Endometrium (tissue), 2 donors: ENCODE results near the gene SLC17A1.

ENCODE experiments used
- FAIRE-seq: peaks from 2 replicates; lab custom pipeline; 2012; peaks lifted over from hg19 to GRCh38; lab: Jason Lieb, UNC
- donor health status: control.
- donor health status: control.

SLC17A1 gene

DNA sequence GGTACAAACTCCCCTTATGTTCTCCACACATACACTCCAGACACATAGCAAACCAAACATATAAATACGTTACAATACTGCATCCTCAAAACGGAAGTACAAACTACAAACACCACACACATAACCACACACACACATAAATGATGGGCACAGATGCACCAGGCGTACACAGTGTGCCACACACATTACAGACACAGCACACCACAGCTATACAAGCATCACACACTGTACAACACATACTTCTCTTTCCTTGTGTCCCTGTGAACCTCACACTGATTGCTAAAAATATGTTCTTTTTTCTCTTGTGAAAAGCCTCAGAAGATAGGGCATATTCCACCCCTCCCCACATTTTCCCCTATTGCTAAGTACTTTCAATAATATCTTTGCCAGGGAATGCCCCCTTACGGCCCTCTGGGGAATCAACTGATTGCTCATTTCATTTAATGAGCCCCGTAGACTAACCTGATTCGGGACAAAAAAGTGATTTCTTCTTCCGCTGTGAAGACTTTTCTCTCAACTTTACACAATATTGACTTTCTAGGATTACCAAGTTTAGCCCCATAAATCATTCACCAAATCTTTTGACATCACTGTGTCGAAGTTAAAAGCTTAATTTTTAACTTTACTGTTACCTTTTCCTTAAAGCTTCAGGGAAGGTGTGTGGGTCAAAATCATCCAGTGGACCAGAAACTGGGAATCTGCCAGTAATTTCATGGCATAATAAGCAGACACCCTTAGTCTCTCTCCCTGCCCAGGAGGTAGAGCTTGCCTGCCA is at the start of gene SLC17A1:
TSS of gene SLC17A1 (minus strand) at position 521 of the 775 bp plus-strand sequence. CDS start 1,495 bp downstream, outside the sequence.
- no peak for FAIRE-seq

DNA sequence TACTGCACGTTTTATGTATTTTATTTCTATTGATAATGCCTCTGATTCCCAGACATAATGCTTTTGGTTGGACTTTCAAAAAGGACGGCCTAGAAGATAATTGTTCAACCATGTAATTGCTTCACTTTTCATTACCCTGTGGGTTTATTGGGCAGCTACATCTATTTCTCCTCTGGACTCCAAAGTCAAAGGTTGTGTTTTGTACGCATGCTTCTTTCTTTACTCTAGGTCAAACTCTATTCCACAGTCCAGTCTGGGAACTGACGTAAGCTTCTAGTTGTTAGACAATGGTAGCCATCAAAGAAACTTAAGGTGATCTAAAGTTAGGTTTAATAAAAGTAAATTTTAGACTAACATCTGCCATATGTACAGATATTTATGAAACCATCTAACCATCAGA is 48.7 kb upstream of the SLC17A1 start:
- FAIRE-seq = no peak

GRCh38 chr6:25878721-25879322 is 47.0 kb upstream of the SLC17A1 start:
- FAIRE-seq = no peak

DNA sequence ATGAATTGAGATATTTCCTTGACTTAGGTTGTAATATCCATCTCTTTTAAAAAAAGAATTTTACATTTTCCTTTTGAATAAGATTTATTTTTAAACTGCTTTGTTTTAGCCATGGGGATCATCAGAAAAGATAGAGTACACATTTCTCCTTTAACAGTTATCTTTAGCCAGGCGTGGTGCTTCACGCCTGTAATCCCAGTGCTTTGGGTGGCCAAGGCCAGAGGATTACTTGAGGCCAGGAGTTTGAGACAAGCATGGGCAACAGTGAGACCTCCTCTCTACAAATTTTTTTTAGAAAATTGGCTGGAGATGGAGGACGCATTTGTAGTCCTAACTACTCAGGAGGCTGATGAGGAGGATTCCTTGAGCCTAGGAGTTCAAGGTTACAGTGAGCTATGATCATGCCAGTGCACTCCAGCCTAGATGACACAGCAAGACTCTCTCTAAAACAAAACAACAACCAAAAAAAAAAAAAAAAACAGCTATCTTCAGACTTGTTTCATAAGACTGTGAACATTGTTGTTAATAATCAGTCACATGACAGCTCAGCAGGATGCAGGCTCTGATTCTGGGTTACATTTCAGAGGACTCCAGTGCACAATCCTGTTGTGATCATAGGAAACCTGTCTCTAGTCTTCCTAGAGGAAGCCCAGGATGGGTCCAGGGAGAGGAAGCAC is 44.2 kb upstream of the SLC17A1 start:
- FAIRE-seq = no peak

GRCh38 chr6:25875563-25875905 is 43.7 kb upstream of the SLC17A1 start:
- FAIRE-seq = no peak

GRCh38 chr6:25874822-25875562 is 43.1 kb upstream of the SLC17A1 start:
- no peak for FAIRE-seq

DNA sequence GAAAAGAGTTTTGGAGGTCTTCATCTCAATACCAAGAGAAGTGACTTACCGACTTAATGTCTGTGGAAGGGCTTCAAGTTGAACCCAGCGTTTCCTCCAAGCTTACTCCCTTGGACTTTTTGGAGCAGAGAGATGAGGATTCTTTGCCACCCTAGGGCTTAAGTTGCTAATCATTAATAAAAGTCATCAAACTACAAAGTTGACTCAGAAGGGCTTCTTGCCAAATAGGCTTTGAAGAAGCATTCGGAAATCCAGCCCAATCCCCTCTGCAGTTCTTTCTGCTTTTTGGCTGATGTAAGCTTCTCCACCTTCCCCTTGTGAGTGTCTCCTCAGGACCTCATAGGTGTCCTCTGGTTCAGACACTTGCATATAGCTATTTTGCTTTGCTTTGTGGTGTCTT is 42.3 kb upstream of the SLC17A1 start, which contains the start of gene SLC17A3:
TSS of gene SLC17A3 (minus strand) at position 126 of the 400 bp plus-strand sequence. CDS start 5,856 bp downstream, outside the sequence.
- no peak for FAIRE-seq

DNA sequence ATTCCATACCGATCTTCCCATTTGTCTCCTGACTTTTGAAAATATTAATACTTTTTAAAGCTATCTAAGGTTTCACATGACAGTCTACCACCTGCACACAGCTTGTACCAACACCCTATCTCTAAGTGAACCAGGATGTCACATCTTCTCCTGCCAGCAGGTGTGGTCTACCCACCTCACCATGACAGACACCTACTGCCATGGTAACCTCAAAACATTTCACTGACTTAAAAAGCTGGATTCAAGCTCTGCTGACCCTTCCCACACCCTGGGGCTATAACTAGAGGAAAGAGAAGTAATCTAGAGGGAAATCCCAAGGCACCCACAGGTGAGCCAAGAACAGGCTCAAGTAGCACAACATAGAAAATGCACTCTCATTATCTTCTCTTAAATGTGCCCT is 41.0 kb upstream of the SLC17A1 start:
- no peak for FAIRE-seq

- no peak for FAIRE-seq
Observed at GRCh38 chr6:25869840-25870239, 38.0 kb upstream of the SLC17A1 start.

DNA sequence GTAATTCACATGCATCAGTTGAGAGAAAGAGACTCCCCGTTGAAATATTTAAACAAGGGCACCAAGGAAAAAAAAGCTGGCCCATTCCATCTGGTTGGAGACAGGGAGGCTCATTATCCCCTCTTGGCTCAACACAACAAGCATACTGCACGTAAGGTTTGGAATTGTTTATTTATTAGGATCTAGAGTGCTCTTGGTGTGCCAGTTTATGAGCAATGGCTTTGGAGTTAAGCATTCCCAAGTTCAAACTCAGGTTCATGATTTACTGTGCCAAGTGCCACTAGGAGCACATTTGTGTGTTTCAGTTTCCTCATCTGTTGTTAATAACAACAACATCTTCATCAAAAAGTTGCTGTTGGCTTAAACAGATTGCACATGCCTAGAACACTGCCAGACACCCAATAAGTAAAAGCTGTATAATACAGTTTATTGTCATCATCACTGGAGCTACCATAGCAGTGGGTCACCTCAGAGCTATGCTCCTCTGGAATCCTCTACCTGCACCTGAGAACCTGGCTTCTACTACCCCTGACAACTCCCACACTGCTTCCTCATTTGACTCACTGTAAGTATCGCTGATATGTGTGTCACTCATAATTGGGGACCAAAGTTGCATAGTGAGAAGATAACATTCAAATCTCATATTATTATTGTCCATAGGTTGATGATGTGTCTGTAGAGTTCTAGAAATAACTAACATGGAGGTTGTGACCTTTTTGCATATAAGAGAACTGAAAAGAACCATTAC is 36.8 kb upstream of the SLC17A1 start:
- FAIRE-seq = no peak

- no peak for FAIRE-seq
Observed at GRCh38 chr6:25866011-25866410, 34.2 kb upstream of the SLC17A1 start.

GRCh38 chr6:25863360-25863759 is 31.5 kb upstream of the SLC17A1 start:
- no peak for FAIRE-seq

DNA sequence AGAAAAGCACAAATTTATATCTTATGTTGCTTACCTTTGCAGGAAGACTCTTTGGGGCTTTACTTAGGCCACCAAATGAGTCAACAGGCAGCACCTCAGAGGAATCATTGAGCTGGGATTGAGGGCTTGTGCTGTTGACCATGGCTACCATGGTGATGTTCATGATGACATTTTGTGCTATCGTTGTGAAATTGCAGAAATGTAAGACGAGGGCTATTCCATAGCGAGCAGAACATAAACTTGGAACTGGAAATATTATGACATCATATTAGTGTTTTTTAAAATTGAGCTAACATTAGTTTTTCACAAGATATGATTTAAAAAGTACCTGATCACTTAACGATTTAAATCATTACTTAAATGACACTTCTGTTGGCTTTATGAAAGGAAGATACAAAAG is 30.3 kb upstream of the SLC17A1 start:
- FAIRE-seq = no peak

- FAIRE-seq = no peak
Observed at GRCh38 chr6:25852756-25853155, 20.9 kb upstream of the SLC17A1 start.

GRCh38 chr6:25851961-25852360 is 20.1 kb upstream of the SLC17A1 start:
- FAIRE-seq = no peak

- FAIRE-seq = no peak
Observed at GRCh38 chr6:25844518-25844917, 12.7 kb upstream of the SLC17A1 start.

- FAIRE-seq = no peak
Observed at GRCh38 chr6:25842526-25842925, 10.7 kb upstream of the SLC17A1 start.

GRCh38 chr6:25835442-25836283 is 3.8 kb upstream of the SLC17A1 start:
- FAIRE-seq = no peak

DNA sequence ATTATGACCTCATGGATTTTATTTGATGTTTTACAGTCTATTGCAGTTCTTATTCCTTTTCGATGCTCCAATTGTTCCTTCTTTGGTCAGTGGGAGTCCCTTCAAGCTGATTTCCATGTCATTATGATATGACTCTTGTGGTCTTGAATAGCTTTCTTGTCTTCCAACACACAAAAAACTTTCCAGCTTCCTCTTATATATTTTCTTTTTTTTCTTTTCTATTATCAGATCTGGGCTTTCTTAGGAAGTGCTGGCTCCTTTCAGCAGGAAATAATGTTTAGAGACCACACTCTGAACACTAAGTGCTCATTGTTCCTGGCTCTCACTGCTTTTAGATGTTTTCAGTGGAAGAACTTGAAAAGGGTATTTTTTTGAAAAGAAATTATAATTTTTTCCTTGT is 3.1 kb upstream of the SLC17A1 start:
- FAIRE-seq = no peak

DNA sequence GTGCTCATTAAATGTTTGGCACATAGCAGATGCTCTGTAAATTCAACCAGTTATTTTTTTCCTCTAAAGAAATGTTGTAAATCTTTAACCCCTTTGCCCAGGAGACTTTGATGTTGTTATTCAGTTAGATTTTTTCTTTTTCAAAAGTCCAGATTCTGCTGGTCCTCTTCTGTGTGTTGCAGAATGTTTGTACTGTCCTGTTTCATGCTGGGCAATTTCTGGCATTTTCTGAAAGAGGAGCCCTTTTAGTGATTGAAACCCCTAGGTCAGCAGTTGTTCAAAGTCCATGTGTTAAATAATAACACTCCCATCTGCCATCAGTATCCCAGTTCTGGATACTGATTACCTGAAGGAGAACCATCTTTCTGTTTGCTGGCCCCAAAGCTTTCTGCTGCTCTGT is 1.3 kb upstream of the SLC17A1 start:
- FAIRE-seq = no peak

- no peak for FAIRE-seq
Observed at GRCh38 chr6:25832670-25833069, 818 bp upstream of the SLC17A1 start.
